Measurements from ENCODE around the gene INTS1.

Gene INTS1

GRCh38 chr7:1550005-1550845, 46.0 kb upstream of the INTS1 start:
- TF ChIP-seq FOXP2 (optimal IDR thresholded peaks at IDR 0.05; ENCODE audit: borderline replicate concordance, extremely low read depth, extremely low read length, insufficient read depth) (no peak), REST (IDR thresholded peaks at IDR 0.05; ENCODE audit: insufficient read depth in 1 of 2, low read depth in 2 of 2, low read length in 2 of 2) (no peak), POLR2AphosphoS5 (IDR thresholded peaks at IDR 0.05; ENCODE audit: low read depth, low read length) (no peak), TAF1 (IDR thresholded peaks at IDR 0.05; ENCODE audit: borderline replicate concordance, insufficient read depth, low read length) (no peak), SIN3A (IDR thresholded peaks at IDR 0.05; ENCODE audit: borderline replicate concordance, insufficient read depth, low read length) (no peak)

- TF ChIP-seq POLR2AphosphoS5 (IDR thresholded peaks at IDR 0.05; ENCODE audit: low read depth, low read length) = no peak
- TF ChIP-seq TAF1 (IDR thresholded peaks at IDR 0.05; ENCODE audit: borderline replicate concordance, insufficient read depth, low read length) = no peak
- TF ChIP-seq REST (IDR thresholded peaks at IDR 0.05; ENCODE audit: insufficient read depth in 1 of 2, low read depth in 2 of 2, low read length in 2 of 2) = no peak
- TF ChIP-seq SIN3A (IDR thresholded peaks at IDR 0.05; ENCODE audit: borderline replicate concordance, insufficient read depth, low read length) = no peak
- TF ChIP-seq FOXP2 (optimal IDR thresholded peaks at IDR 0.05; ENCODE audit: borderline replicate concordance, extremely low read depth, extremely low read length, insufficient read depth) = no peak
Measured at GRCh38 chr7:1549357-1550004, 45.3 kb upstream of the INTS1 start.

GRCh38 chr7:1548944-1549343, 44.8 kb upstream of the INTS1 start:
- TF ChIP-seq POLR2AphosphoS5 (IDR thresholded peaks at IDR 0.05; ENCODE audit: low read depth, low read length) (no peak), REST (IDR thresholded peaks at IDR 0.05; ENCODE audit: insufficient read depth in 1 of 2, low read depth in 2 of 2, low read length in 2 of 2) (no peak), TAF1 (IDR thresholded peaks at IDR 0.05; ENCODE audit: borderline replicate concordance, insufficient read depth, low read length) (no peak), FOXP2 (optimal IDR thresholded peaks at IDR 0.05; ENCODE audit: borderline replicate concordance, extremely low read depth, extremely low read length, insufficient read depth) (no peak), SIN3A (IDR thresholded peaks at IDR 0.05; ENCODE audit: borderline replicate concordance, insufficient read depth, low read length) (no peak)

GRCh38 chr7:1548438-1548831, 44.2 kb upstream of the INTS1 start:
- TF ChIP-seq FOXP2 (optimal IDR thresholded peaks at IDR 0.05; ENCODE audit: borderline replicate concordance, extremely low read depth, extremely low read length, insufficient read depth) (no peak), SIN3A (IDR thresholded peaks at IDR 0.05; ENCODE audit: borderline replicate concordance, insufficient read depth, low read length) (no peak), POLR2AphosphoS5 (IDR thresholded peaks at IDR 0.05; ENCODE audit: low read depth, low read length) (no peak), TAF1 (IDR thresholded peaks at IDR 0.05; ENCODE audit: borderline replicate concordance, insufficient read depth, low read length) (no peak), REST (IDR thresholded peaks at IDR 0.05; ENCODE audit: insufficient read depth in 1 of 2, low read depth in 2 of 2, low read length in 2 of 2) (no peak)

Measured in PFSK-1 (cell line).